ENCODE results near the gene ATP2C1. TPM values are rescaled to one million over a fixed set of nuclear protein-coding genes. Genes with fewer than 3 reads are reported as not detected.

The ATP2C1 gene
- total and polyA plus RNA-seq, 2 experiments from 2014 or later: 28.1 to 75.7 TPM

GRCh38 chr3:130929804-130930203 is 35.9 kb downstream of the ATP2C1 start:
- ATAC-seq: no peak
- H3K27me3 Mint-ChIP-seq (ENCODE audit: insufficient read depth, low read depth, poor library complexity): peaks cover 2% of the 10 kb centered on the region
- H3K36me3 ChIP-seq (ENCODE audit: insufficient read depth): no peaks in the 10 kb centered on the region
- no peak overlapping the region for H3K4me3 Mint-ChIP-seq
- H3K4me1 ChIP-seq (ENCODE audit: insufficient read depth): no peaks in the 10 kb centered on the region
- DNase-seq (ENCODE audit: low spot score): no peak
- H3K27ac Mint-ChIP-seq: peak overlapping the region; percentile 19; the same call in 1 of the 2 replicates
- H3F3A ChIP-seq (replicated peaks; ENCODE audit: low read depth): no peaks in the 10 kb centered on the region
- peaks cover 58% of the 10 kb centered on the region for H3K79me2 ChIP-seq (replicated peaks; ENCODE audit: insufficient read depth)
- H3K4me2 ChIP-seq: no peak overlapping the region
- no peaks in the 10 kb centered on the region for H3K9me3 Mint-ChIP-seq
- H2AFZ ChIP-seq: no peak overlapping the region
- peaks cover 10% of the 10 kb centered on the region for H3K36me3 Mint-ChIP-seq (ENCODE audit: low read depth)
- TF ChIP-seq JUNB (IDR thresholded peaks at IDR 0.05; ENCODE audit: unreplicated experiment) (no peak), ZNF114 (CRISPR knock-in tag; IDR thresholded peaks at IDR 0.05) (no peak), NANOG (IDR thresholded peaks at IDR 0.05; ENCODE audit: borderline replicate concordance) (no peak)
- TF ChIP-seq, protein P1, sequence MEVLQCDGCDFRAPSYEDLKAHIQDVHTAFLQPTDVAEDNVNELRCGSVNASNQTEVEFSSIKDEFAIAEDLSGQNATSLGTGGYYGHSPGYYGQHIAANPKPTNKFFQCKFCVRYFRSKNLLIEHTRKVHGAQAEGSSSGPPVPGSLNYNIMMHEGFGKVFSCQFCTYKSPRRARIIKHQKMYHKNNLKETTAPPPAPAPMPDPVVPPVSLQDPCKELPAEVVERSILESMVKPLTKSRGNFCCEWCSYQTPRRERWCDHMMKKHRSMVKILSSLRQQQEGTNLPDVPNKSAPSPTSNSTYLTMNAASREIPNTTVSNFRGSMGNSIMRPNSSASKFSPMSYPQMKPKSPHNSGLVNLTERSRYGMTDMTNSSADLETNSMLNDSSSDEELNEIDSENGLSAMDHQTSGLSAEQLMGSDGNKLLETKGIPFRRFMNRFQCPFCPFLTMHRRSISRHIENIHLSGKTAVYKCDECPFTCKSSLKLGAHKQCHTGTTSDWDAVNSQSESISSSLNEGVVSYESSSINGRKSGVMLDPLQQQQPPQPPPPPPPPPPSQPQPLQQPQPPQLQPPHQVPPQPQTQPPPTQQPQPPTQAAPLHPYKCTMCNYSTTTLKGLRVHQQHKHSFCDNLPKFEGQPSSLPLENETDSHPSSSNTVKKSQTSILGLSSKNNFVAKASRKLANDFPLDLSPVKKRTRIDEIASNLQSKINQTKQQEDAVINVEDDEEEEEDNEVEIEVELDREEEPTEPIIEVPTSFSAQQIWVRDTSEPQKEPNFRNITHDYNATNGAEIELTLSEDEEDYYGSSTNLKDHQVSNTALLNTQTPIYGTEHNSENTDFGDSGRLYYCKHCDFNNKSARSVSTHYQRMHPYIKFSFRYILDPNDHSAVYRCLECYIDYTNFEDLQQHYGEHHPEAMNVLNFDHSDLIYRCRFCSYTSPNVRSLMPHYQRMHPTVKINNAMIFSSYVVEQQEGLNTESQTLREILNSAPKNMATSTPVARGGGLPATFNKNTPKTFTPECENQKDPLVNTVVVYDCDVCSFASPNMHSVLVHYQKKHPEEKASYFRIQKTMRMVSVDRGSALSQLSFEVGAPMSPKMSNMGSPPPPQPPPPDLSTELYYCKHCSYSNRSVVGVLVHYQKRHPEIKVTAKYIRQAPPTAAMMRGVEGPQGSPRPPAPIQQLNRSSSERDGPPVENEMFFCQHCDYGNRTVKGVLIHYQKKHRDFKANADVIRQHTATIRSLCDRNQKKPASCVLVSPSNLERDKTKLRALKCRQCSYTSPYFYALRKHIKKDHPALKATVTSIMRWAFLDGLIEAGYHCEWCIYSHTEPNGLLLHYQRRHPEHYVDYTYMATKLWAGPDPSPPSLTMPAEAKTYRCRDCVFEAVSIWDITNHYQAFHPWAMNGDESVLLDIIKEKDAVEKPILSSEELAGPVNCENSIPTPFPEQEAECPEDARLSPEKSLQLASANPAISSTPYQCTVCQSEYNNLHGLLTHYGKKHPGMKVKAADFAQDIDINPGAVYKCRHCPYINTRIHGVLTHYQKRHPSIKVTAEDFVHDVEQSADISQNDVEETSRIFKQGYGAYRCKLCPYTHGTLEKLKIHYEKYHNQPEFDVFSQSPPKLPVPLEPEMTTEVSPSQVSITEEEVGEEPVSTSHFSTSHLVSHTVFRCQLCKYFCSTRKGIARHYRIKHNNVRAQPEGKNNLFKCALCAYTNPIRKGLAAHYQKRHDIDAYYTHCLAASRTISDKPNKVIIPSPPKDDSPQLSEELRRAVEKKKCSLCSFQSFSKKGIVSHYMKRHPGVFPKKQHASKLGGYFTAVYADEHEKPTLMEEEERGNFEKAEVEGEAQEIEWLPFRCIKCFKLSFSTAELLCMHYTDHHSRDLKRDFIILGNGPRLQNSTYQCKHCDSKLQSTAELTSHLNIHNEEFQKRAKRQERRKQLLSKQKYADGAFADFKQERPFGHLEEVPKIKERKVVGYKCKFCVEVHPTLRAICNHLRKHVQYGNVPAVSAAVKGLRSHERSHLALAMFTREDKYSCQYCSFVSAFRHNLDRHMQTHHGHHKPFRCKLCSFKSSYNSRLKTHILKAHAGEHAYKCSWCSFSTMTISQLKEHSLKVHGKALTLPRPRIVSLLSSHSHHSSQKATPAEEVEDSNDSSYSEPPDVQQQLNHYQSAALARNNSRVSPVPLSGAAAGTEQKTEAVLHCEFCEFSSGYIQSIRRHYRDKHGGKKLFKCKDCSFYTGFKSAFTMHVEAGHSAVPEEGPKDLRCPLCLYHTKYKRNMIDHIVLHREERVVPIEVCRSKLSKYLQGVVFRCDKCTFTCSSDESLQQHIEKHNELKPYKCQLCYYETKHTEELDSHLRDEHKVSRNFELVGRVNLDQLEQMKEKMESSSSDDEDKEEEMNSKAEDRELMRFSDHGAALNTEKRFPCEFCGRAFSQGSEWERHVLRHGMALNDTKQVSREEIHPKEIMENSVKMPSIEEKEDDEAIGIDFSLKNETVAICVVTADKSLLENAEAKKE (CRISPR knock-in tag; IDR thresholded peaks at IDR 0.05): no peak
- 0 out of 2 replicates have a peak, but pooled peaks cover 3% of the 10 kb centered on the region for H3K9me2 ChIP-seq (ENCODE audit: insufficient read depth)
- no peaks in the 10 kb centered on the region; the same call in 1 of the 2 replicates for H4K20me1 ChIP-seq (replicated peaks; ENCODE audit: insufficient read depth)
- H3K27ac ChIP-seq (ENCODE audit: low read depth): 0 out of 2 replicates have a peak overlapping the region, but pooled peaks have one; percentile 8
- no peaks in the 10 kb centered on the region for H3K27me3 ChIP-seq (ENCODE audit: insufficient read depth)
- no peak overlapping the region for H3K4me3 ChIP-seq
- H3K4me1 Mint-ChIP-seq: peaks cover 13% of the 10 kb centered on the region

DNA sequence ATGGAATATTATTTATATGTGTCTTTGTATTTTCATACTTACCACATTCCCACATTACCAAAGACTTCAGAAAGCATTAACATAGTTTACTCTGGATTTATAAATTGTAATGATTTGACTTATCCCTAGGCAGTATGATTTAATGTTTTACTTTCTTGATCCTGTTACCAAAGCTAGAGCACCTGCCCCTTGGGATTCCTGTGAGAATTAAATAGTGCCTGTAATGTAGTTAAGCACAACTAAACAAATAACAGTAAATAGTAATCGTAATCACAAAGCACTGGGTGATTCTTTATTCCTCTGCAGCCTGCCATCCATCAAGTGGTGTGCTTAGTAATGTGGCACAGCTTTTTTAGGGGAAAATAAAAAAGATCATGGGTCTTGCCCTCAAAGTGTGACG is 39.1 kb downstream of the ATP2C1 start:
- no peak overlapping the region for H3K4me2 ChIP-seq
- no peak overlapping the region for H3K4me3 Mint-ChIP-seq
- H3K9me3 Mint-ChIP-seq: no peaks in the 10 kb centered on the region
- H3K27ac ChIP-seq (ENCODE audit: low read depth): no peak overlapping the region
- no peaks in the 10 kb centered on the region; the same call in 1 of the 2 replicates for H3K36me3 ChIP-seq (ENCODE audit: insufficient read depth)
- H2AFZ ChIP-seq: no peak overlapping the region
- H3K4me1 Mint-ChIP-seq: peaks cover 4% of the 10 kb centered on the region; the same call in 2 of the 3 replicates
- H3K79me2 ChIP-seq (replicated peaks; ENCODE audit: insufficient read depth): peaks cover 26% of the 10 kb centered on the region
- no peak for ATAC-seq
- H3K27me3 Mint-ChIP-seq (ENCODE audit: insufficient read depth, low read depth, poor library complexity): no peaks in the 10 kb centered on the region
- H3K4me3 ChIP-seq: no peak overlapping the region
- H4K20me1 ChIP-seq (replicated peaks; ENCODE audit: insufficient read depth): no peaks in the 10 kb centered on the region; the same call in 1 of the 2 replicates
- peaks cover 7% of the 10 kb centered on the region; the same call in 2 of the 3 replicates for H3K36me3 Mint-ChIP-seq (ENCODE audit: low read depth)
- H3K27ac Mint-ChIP-seq: no peak overlapping the region
- DNase-seq (ENCODE audit: low spot score): no peak
- H3K9me2 ChIP-seq (ENCODE audit: insufficient read depth): no peaks in the 10 kb centered on the region
- no peaks in the 10 kb centered on the region for H3K27me3 ChIP-seq (ENCODE audit: insufficient read depth)
- H3K4me1 ChIP-seq (ENCODE audit: insufficient read depth): no peaks in the 10 kb centered on the region
- H3F3A ChIP-seq (replicated peaks; ENCODE audit: low read depth): no peaks in the 10 kb centered on the region
- no peak for TF ChIP-seq STAT1 (IDR thresholded peaks at IDR 0.05; ENCODE audit: unreplicated experiment)
- TF ChIP-seq POLR2AphosphoS5 (IDR thresholded peaks at IDR 0.05; ENCODE audit: low read depth): no peak
- no peak for TF ChIP-seq ZNF114 (CRISPR knock-in tag; IDR thresholded peaks at IDR 0.05)
- TF ChIP-seq CREB1 (CRISPR knock-in tag; IDR thresholded peaks at IDR 0.05; ENCODE audit: low read depth): no peak
- TF ChIP-seq EZH2phosphoT487 (IDR thresholded peaks at IDR 0.05; ENCODE audit: unreplicated experiment): no peak
- TF ChIP-seq, protein P2, sequence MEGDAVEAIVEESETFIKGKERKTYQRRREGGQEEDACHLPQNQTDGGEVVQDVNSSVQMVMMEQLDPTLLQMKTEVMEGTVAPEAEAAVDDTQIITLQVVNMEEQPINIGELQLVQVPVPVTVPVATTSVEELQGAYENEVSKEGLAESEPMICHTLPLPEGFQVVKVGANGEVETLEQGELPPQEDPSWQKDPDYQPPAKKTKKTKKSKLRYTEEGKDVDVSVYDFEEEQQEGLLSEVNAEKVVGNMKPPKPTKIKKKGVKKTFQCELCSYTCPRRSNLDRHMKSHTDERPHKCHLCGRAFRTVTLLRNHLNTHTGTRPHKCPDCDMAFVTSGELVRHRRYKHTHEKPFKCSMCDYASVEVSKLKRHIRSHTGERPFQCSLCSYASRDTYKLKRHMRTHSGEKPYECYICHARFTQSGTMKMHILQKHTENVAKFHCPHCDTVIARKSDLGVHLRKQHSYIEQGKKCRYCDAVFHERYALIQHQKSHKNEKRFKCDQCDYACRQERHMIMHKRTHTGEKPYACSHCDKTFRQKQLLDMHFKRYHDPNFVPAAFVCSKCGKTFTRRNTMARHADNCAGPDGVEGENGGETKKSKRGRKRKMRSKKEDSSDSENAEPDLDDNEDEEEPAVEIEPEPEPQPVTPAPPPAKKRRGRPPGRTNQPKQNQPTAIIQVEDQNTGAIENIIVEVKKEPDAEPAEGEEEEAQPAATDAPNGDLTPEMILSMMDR (conservative IDR thresholded peaks at IDR 0.05; ENCODE audit: low read depth in 2 of 2): no peak

All from GM23338 (cell line).